Pulmonary artery endothelial cell (primary cell): Measurements from ENCODE around the gene MYRIP. TPM values are rescaled to one million over a fixed set of nuclear protein-coding genes. Genes with fewer than 3 reads are reported as not detected.

Experiments used
- DNase-seq: peaks from one replicate; pipeline ENCODE4 v3.0.0-alpha.2; 2011; ENCODE audit warnings: low read depth, low spot score
- total RNA-seq: library from RNA; depleted of rRNA; stranded (reverse); fragments of >200 nt; gene quantifications from 2 replicates; pipeline ENCODE4 v1.2.3, GENCODE V29; 2014

The MYRIP gene
- total RNA-seq, 1 donor from 2014 or later: 22.4 TPM

- no peak for DNase-seq
Measured at GRCh38 chr3:39965997-39966396, 156.6 kb downstream of the MYRIP start.

DNA sequence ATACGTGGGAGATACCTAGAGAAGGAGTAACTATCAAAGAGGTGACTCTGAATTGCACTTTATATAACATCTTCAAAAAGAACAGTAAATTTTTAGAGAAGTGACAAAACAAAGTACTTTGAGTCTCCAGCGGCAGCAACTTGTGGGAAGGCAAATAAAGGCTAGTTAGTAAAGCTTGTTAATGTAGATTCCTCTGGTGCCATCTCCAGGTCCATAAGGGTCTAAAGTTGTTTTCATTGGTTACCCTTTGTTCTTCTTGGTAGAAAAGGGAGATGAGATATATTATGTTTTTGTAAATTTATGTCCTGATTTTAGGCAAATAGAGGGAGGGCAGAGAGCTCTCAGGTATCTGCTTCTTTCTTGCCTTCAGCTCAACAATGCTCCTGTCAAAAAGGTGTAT, 161.6 kb downstream of the MYRIP start:
- no peak for DNase-seq

- no peak for DNase-seq
Measured at GRCh38 chr3:39971559-39972031, 162.2 kb downstream of the MYRIP start.

- DNase-seq: no peak
Measured at GRCh38 chr3:39972508-39972907, 163.1 kb downstream of the MYRIP start.

DNA sequence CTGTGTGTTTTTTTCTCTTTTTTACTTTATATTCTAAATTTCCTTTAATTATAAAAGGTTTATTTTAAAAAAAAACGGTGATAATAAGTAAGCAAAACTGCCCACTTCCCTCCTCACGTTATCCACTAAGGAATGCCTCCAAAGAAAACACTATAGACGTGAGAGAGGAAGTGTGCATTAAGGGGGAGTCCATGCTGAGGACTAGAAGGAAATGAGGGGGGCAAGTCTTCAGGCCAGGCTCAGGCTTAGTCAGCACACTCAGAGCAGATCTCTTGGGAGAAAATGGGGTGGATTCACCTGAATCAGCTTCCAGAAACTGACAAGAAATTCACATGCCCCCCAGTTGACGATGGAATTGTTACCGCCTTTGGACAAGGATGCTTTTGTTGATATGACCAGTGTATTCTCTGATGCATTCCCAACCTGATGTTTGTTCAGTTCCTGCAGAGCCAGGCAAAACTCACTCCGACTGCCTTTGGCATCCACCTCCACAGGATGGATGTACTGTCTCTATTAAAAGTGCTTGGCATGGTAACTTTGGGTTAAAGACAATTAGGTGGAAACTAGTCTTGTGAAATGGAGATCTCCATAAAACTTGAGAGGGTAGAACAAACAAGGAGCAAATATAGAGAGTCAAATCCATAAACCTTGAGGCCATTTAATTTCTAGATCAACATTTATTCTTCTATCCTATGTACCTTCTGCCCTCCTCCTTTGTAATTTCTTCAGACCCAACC, 167.8 kb downstream of the MYRIP start:
- peak; percentile 71 for DNase-seq

DNA sequence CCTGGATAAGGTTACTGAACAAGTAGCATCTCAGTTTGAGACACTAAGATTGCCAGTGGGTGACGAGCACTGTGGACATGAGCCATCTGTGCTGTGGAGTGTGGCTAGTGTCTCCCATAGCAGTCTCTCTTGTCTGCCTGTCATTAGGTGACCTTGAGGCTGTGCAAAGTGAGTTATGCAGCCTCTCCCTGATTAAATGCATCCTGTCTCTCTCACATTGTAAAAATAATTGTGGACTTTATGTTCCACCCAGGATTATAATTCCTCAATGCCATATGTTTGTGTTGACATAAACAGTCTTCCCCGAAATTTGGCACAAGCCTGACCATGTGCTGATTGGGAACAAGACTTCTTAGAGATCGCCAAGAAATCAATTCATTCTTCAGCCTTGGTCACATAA, 168.9 kb downstream of the MYRIP start:
- no peak for DNase-seq

DNA sequence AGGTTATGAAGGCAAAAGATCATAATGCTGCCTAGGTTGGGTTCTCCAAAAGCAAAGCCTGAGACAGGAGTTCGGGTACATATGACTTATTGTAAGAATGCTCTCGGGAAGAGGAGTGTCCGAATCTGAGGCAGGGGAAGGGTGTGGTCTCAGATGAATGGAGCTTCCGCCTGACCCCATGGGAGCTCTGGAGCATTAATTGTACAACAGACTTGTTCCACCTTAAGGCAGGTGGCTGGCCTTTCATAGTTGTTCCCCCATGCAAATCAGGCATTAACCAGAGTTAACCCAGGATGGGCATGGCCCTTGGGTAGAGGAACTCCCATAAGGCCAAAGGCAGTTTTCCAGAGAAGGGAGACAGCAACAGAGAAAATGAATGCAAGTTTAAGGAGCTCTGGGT, 170.6 kb downstream of the MYRIP start:
- no peak for DNase-seq

DNA sequence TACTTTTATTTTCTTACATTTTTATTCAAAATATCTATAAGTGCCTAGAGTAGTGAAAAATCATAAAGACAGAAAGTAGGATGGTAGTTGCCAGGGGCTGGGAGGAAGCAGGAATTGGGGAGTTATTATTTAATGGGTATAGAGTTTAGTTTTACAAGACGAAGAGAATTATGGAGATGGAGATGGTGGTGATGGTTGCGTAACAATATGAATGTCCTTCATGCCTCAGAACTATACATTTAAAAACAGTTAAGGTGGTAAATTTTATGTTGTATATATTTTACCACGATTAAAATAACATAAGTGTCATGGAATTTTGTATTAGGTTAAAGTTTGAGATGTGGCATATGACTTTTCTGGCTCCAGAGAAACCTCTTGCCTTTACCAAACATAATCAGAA, 171.4 kb downstream of the MYRIP start:
- no peak for DNase-seq

GRCh38 chr3:39981547-39982184, 172.3 kb downstream of the MYRIP start:
- DNase-seq: no peak

GRCh38 chr3:39982665-39983357, 173.4 kb downstream of the MYRIP start:
- no peak for DNase-seq

DNA sequence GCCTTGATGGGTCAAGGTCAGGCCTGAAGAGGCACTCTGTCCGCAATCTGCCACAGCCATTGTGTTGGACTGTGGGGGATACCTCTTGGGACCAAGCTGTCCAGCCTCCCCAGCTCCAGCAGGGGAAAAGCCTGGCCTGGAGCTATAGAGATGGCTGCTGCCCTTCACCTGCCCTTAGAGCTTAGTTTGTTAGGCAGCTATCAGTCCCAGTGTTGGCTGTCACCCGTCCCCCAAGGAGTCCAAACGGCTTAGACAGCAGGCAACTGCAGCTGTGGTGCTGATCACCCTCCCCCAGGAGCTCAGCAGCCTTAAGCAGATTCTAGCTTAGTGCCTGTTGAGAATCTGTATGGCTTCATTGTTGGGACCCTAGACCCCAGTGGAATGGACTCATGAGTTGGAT, 180.3 kb downstream of the MYRIP start:
- no peak for DNase-seq

- DNase-seq: peak; percentile 37
Measured at GRCh38 chr3:39990532-39990931, 181.1 kb downstream of the MYRIP start.

DNA sequence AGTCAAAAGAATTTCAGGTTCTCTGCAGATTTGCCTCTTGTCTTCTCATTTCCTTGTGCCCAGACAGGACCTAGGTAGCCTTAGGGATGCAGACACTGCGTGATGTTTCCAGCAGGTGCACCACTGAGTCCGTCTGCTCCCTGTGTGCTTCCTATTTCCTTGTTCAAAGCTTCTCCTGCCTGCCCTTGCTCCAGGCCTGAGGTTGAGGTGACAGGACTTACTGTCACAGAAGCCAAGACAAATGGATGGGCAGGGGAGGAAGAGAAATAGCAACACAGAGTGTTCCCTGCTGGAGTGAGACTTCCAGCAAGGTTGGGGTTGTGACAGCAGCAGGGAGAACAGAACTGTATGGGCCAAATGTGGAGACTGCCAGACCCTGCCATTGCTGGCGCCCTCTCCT, 199.4 kb downstream of the MYRIP start:
- no peak for DNase-seq

- no peak for DNase-seq
Measured at GRCh38 chr3:40009991-40010390, 200.6 kb downstream of the MYRIP start.

GRCh38 chr3:40012381-40012780, 203.0 kb downstream of the MYRIP start:
- DNase-seq: no peak

- no peak for DNase-seq
Measured at GRCh38 chr3:40016391-40016790, 207.0 kb downstream of the MYRIP start.

GRCh38 chr3:40018369-40018768, 209.0 kb downstream of the MYRIP start:
- DNase-seq: no peak

DNA sequence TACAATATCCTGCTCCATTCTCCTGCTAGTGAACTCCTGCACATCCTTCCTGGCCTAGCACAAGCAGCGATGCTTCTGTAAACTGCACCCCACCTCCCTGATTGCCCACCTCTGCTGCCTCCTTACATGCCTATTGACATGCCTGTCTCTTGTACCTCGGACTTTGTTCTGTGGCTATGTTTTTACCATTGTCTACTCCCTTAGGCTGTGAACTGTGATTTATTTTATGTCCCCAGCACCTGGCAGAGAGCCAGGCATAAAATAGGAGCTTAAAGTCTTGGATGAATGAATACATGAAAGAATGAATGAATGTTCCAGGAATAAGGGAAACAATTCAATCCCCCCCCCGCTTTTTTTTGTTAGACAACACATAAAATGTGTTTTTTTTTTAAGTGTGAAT, 210.0 kb downstream of the MYRIP start:
- no peak for DNase-seq

- no peak for DNase-seq
Measured at GRCh38 chr3:40020689-40021088, 211.3 kb downstream of the MYRIP start.

- DNase-seq: no peak
Measured at GRCh38 chr3:40021338-40021737, 211.9 kb downstream of the MYRIP start.

DNA sequence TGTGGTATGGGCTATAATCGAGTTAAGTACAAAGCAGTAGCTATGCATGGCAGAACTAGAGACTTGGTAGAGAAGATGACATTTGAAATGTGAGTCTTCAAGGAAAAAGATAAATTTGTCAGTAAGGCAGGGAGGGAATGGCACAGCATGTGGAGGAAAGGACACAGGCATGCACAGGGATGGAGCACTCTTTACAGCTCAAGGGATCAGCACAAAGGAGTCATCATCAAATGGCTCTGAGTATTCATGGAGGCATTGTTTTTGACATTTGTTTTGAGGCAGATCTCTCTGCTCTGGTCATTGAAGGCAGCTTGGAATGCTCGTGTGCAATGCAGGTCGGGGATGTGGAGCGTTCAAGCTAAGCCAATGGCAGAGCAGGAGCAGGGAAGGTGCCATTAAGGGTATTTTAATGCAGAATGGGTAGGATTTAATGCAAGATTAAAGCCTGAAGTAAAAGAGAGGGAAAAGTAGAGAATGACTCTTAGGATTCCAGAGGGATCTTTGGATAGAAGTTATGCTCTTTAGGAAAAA, 213.0 kb downstream of the MYRIP start:
- DNase-seq: no peak

DNA sequence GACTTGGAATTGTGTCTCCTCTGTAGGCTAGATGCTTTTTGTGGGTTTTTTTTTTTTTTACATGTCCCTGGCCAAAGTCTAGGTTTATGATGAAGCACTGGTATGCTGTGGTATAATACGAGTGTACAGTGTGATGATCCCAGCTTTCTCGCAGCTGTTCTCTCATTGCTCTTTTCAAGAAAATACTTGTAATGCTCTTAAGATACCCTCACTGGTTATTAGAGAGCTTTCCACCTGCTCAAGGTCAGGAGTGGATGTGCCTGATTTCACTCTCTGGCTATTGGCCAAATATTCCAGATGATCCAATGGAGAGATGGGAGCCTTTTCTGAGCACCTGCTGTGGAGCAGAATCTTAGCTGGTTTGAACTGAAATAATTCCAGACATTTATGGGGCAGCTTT, 215.1 kb downstream of the MYRIP start:
- DNase-seq: no peak
